Spleen (tissue), 11 donors: ENCODE measurements around the gene PRSS56. TPM values are rescaled to one million over a fixed set of nuclear protein-coding genes. Genes with fewer than 3 reads are reported as not detected.

ENCODE experiments used
- DNase-seq: peaks from one replicate; pipeline ENCODE4 v3.0.0-alpha.2; 2020
- H3K27ac ChIP-seq, 8 donors: fragments of 200-600 bp; sonication (generic) in 7 of 8; 1 replicate in 4 of 8; 2 replicates in 4 of 8; pipeline versions ENCODE4 v1.5.0 to v1.8.0; 2016 to 2021; ENCODE audit warnings: inconsistent platforms in 4 of 8, mild to moderate bottlenecking in 4 of 8, moderate library complexity in 1 of 8
- H3K27me3 ChIP-seq, 7 donors: fragments of 200-600 bp; sonication (generic) in 6 of 7; replicated peaks in 1 of 7; 1 replicate in 4 of 7; 2 replicates in 3 of 7; pipeline versions ENCODE4 v1.5.0 to v1.8.0; 2016 to 2021; ENCODE audit warnings: inconsistent platforms in 3 of 7, mild to moderate bottlenecking in 1 of 7
- H3K36me3 ChIP-seq, 6 donors: fragments of 200-600 bp; sonication (generic) in 5 of 6; 1 replicate in 4 of 6; 2 replicates in 2 of 6; pipeline versions ENCODE4 v1.5.0 to v1.8.0; 2016 to 2021; ENCODE audit warnings: inconsistent platforms in 2 of 6
- H3K4me1 ChIP-seq, 6 donors: fragments of 200-600 bp; sonication (generic) in 5 of 6; 1 replicate in 3 of 6; 2 replicates in 3 of 6; pipeline versions ENCODE4 v1.5.0 to v1.8.0; 2016 to 2021; ENCODE audit warnings: inconsistent platforms in 3 of 6
- H3K4me3 ChIP-seq, 8 donors: fragments of 200-600 bp; sonication (generic) in 7 of 8; 1 replicate in 4 of 8; 2 replicates in 4 of 8; pipeline versions ENCODE4 v1.5.0 to v1.8.0; 2016 to 2021; ENCODE audit warnings: inconsistent platforms in 4 of 8, mild to moderate bottlenecking in 4 of 8, moderate library complexity in 2 of 8
- H3K9me3 ChIP-seq, 8 donors: fragments of 200-600 bp; sonication (generic) in 7 of 8; 1 replicate in 4 of 8; 2 replicates in 4 of 8; pipeline versions ENCODE4 v1.5.0 to v1.8.0; 2016 to 2021; ENCODE audit warnings: inconsistent platforms in 4 of 8
- POLR2A ChIP-seq, 3 donors: fragments of 450-650 bp; IDR thresholded peaks; one replicate each; pipeline ENCODE4 v1.5.1; 2017; ENCODE audit warnings: antibody characterized with exemption in 3 of 3, mild to moderate bottlenecking in 1 of 3
- POLR2AphosphoS5 ChIP-seq, 3 donors: sonication (generic); formaldehyde crosslinking; IDR thresholded peaks; one replicate each; pipeline ENCODE4 v1.5.1; 2017; ENCODE audit warnings: antibody characterized with exemption in 3 of 3
- WGBS, 5 donors: extraction: QIAGEN DNeasy Blood & Tissue Kit in 3 of 5; methylation state at CpG; one replicate each; pipeline versions ENCODE4 v1.1.5 to v1.1.7; 2013 to 2018; 5-methylcytosine and 5-hydroxymethylcytosine counted together
- intact Hi-C: fragments of 100-400 bp; cut with DNase I; formaldehyde crosslinking; loops from one replicate; pipeline ENCODE4 v1.15.0; 2023; ENCODE audit warnings: low total_unique reads
- polyA plus RNA-seq, 3 donors: library from polyadenylated mRNA; stranded (reverse); fragments of 200-250 nt; gene quantifications; one replicate each; pipeline ENCODE4 v1.2.1, GENCODE V29; 2013
- total RNA-seq, 7 donors: library from RNA; depleted of rRNA in 3 of 7; stranded (reverse); fragments of >200 nt in 3 of 7; fragmentation: NEBNext Ultra II Directional in 4 of 7; extraction: Animal tissue kit (Norgen Biotek cat#: 25700) in 4 of 7; gene quantifications; one replicate each; pipeline versions ENCODE4 v1.1.0 to v1.2.1, GENCODE V29; 2016 to 2021
- TF ChIP-seq, protein P1 (sequence below), 11 experiments: fragments of 200-600 bp in 7 of 11; fragments of 450-650 bp in 4 of 11; sonication (generic) in 4 of 11; IDR thresholded peaks in 8 of 11; conservative IDR thresholded peaks in 3 of 11; 1 replicate in 7 of 11; 2 replicates in 4 of 11; pipeline versions ENCODE4 v1.4.0 to v1.8.0; 2016 to 2021; ENCODE audit warnings: antibody characterized with exemption in 11 of 11, inconsistent platforms in 4 of 11, mild to moderate bottlenecking in 1 of 11
- donor health status: healthy with polysubstance abuse.
- donor health status: DM: no; HTN: no; CAD: no; lungs with moderate emphysema.
- donor health status: DM: no; HTN: no; CAD: no.
- donor health status: Bipolar disorder and iron deficiency.
- donor health status: healthy.
- donor health status: DM: no; HTN: no; CAD: no.
- donor health status: DM: yes; HTN: yes; CAD: no.

The PRSS56 gene
- total and polyA plus RNA-seq, 10 donors: 0.04 to 0.13 TPM; not detected in 8

DNA sequence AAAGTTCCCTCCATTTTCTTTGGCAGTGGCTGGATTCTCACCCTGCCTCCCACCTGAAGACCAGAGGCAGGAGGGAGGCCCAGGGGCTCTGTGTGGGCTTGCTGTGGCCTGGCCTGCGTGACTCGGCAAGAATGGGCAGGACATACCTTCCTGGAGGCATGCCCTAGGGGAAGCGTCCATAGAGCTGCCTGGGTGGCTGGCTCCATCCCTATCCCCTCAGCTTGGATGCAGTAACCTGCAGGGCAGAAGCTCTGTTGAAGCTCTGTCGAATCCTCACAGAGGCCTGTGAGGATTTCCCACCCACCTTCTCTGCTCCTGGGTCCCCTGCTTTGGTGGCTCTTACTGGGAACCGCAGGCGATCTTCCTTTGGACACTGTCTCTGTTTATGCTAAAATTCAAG is 1.3 kb upstream of the PRSS56 start:
- 70 to 76% (median 73%) methylated on average over 4 to 6 of the region's 6 CpGs for WGBS, 5 donors
- Histone ChIP-seq H3K9me3 (no peaks in the 10 kb centered on the region), H3K27me3 (peaks cover 5 to 63% (median 34%) of the 10 kb centered on the region in 7 donors), H3K36me3 (no peaks in the 10 kb centered on the region), H3K27ac (no peak overlapping the region), H3K4me3 (no peak overlapping the region), H3K4me1 (peaks cover 8 to 24% (median 22%) of the 10 kb centered on the region in 6 donors)
- DNase-seq: no peak
- intact Hi-C loops: no loop called here
- TF ChIP-seq POLR2A (IDR thresholded peaks at IDR 0.05) (no peak), POLR2AphosphoS5 (IDR thresholded peaks at IDR 0.05) (no peak)
- TF ChIP-seq, protein P1, sequence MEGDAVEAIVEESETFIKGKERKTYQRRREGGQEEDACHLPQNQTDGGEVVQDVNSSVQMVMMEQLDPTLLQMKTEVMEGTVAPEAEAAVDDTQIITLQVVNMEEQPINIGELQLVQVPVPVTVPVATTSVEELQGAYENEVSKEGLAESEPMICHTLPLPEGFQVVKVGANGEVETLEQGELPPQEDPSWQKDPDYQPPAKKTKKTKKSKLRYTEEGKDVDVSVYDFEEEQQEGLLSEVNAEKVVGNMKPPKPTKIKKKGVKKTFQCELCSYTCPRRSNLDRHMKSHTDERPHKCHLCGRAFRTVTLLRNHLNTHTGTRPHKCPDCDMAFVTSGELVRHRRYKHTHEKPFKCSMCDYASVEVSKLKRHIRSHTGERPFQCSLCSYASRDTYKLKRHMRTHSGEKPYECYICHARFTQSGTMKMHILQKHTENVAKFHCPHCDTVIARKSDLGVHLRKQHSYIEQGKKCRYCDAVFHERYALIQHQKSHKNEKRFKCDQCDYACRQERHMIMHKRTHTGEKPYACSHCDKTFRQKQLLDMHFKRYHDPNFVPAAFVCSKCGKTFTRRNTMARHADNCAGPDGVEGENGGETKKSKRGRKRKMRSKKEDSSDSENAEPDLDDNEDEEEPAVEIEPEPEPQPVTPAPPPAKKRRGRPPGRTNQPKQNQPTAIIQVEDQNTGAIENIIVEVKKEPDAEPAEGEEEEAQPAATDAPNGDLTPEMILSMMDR (IDR thresholded peaks at IDR 0.05 in 8 of 11, conservative IDR thresholded peaks at IDR 0.05 in 3 of 11): no peak

DNA sequence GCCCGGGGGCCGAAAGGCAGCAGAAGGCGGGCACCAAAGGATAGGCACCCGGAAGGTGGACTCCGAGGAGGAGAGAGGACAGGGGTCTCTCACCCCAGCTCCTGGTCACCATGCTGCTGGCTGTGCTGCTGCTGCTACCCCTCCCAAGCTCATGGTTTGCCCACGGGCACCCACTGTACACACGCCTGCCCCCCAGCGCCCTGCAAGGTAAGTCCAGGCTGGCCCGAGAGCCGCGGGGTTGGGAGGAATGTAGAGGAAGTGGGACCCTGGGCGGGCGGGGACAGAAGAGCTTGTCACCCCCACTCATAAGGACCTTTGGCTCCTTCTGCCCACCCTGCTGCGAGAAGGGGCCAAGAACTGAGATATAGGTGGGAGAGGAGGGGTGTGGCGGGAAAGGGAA is 301 bp downstream of the PRSS56 start:
- no peaks in the 10 kb centered on the region for H3K36me3 ChIP-seq
- intact Hi-C loops: loop anchor here (10.0 kb wide), 1 partner anchor 66 kb away; the partner anchor contains the start of gene ALPI
- H3K4me3 ChIP-seq: no peak overlapping the region
- no peak for DNase-seq
- H3K4me1 ChIP-seq: peaks cover 10 to 35% (median 31%) of the 10 kb centered on the region in 6 donors
- peaks cover 12 to 80% (median 50%) of the 10 kb centered on the region in 7 donors for H3K27me3 ChIP-seq
- 70 to 88% (median 73%) methylated on average over 15 of the region's 15 CpGs for WGBS, 5 donors
- no peaks in the 10 kb centered on the region for H3K9me3 ChIP-seq
- H3K27ac ChIP-seq: no peak overlapping the region
- TF ChIP-seq, protein P1 (IDR thresholded peaks at IDR 0.05 in 8 of 11, conservative IDR thresholded peaks at IDR 0.05 in 3 of 11): no peak
- TF ChIP-seq POLR2A (IDR thresholded peaks at IDR 0.05): no peak
- no peak for TF ChIP-seq POLR2AphosphoS5 (IDR thresholded peaks at IDR 0.05)

DNA sequence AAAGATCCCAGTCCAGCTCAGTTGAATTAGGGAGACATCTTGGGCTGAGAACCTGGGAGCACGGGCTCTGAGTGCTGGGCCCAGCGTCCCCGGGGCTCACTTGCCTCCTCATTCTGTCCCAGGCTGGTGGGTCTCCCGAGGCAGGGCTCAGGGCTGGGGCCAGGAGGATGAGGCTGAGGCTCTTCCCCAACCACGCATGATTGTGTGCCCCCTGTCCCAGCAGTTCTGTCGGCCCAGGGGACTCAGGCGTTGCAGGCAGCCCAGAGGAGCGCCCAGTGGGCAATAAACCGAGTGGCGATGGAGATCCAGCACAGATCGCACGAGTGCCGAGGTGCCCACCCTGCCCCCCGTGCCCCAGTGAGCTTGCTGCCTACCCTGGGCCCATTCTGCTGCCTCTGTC is 910 bp downstream of the PRSS56 start:
- Histone ChIP-seq H3K36me3 (no peaks in the 10 kb centered on the region), H3K9me3 (no peaks in the 10 kb centered on the region), H3K4me1 (peaks cover 10 to 37% (median 32%) of the 10 kb centered on the region in 6 donors), H3K27me3 (peaks cover 12 to 86% (median 56%) of the 10 kb centered on the region in 7 donors), H3K27ac (no peak overlapping the region), H3K4me3 (no peak overlapping the region)
- 84 to 92% (median 89%) methylated on average over 8 to 14 of the region's 14 CpGs for WGBS, 5 donors
- intact Hi-C loops: loop anchor here (10.0 kb wide), 1 partner anchor 66 kb away; the partner anchor contains the start of gene ALPI
- TF ChIP-seq POLR2A (IDR thresholded peaks at IDR 0.05): no peak
- TF ChIP-seq POLR2AphosphoS5 (IDR thresholded peaks at IDR 0.05): no peak
- TF ChIP-seq, protein P1 (IDR thresholded peaks at IDR 0.05 in 8 of 11, conservative IDR thresholded peaks at IDR 0.05 in 3 of 11): no peak
- no peak for DNase-seq

DNA sequence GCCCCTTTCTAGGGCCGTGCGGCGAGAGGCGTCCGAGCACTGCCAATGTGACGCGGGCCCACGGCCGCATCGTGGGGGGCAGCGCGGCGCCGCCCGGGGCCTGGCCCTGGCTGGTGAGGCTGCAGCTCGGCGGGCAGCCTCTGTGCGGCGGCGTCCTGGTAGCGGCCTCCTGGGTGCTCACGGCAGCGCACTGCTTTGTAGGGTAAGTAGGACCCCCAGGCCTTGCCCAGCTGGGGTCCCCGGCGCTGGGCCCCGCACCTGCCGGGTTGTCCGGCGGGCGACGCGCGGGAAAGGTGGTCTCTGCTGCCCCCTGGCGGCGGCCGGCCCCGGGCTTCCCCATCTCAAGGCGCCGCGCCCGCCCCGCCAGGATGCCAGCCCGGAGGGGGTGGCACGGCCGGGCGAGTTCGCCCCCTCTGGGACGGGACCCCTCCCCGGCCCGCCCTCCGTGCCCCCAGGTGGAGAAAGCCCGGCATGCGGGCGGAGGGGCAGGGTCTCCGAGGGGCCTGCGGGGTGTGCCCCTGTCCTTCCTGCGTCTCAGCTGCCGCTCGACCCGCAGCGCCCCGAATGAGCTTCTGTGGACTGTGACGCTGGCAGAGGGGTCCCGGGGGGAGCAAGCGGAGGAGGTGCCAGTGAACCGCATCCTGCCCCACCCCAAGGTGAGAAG is 1.9 kb downstream of the PRSS56 start:
- Histone ChIP-seq H3K9me3 (no peaks in the 10 kb centered on the region), H3K4me1 (peaks cover 10 to 37% (median 32%) of the 10 kb centered on the region in 6 donors), H3K36me3 (no peaks in the 10 kb centered on the region), H3K4me3 (peak overlapping the region; percentile 4 to 68 (median 32)), H3K27ac (no peak overlapping the region), H3K27me3 (peaks cover 12 to 96% (median 56%) of the 10 kb centered on the region in 7 donors)
- DNase-seq: peak; percentile 90
- intact Hi-C loops: loop anchor here (10.0 kb wide), 1 partner anchor 67 kb away; the partner anchor contains the start of gene ALPI
- WGBS, 5 donors: 3 to 11% (median 8%) methylated on average over 16 to 66 of the region's 66 CpGs; no CpG with 5 or more reads in 1 of the 5 donors
- no peak for TF ChIP-seq POLR2A (IDR thresholded peaks at IDR 0.05)
- TF ChIP-seq, protein P1 (IDR thresholded peaks at IDR 0.05 in 8 of 11, conservative IDR thresholded peaks at IDR 0.05 in 3 of 11): peak in 10 of 11 experiments; percentile 36 to 96 (median 92)
- TF ChIP-seq POLR2AphosphoS5 (IDR thresholded peaks at IDR 0.05): no peak
